ENCODE results near the gene PCGF1. TPM values are rescaled to one million over a fixed set of nuclear protein-coding genes. Genes with fewer than 3 reads are reported as not detected.

Gene PCGF1
- total and polyA plus RNA-seq, 2 of the 13 experiments (the other 11 are each of a cell fraction or from before 2014, with no cell fraction given): 20.4 to 22.6 TPM

DNA sequence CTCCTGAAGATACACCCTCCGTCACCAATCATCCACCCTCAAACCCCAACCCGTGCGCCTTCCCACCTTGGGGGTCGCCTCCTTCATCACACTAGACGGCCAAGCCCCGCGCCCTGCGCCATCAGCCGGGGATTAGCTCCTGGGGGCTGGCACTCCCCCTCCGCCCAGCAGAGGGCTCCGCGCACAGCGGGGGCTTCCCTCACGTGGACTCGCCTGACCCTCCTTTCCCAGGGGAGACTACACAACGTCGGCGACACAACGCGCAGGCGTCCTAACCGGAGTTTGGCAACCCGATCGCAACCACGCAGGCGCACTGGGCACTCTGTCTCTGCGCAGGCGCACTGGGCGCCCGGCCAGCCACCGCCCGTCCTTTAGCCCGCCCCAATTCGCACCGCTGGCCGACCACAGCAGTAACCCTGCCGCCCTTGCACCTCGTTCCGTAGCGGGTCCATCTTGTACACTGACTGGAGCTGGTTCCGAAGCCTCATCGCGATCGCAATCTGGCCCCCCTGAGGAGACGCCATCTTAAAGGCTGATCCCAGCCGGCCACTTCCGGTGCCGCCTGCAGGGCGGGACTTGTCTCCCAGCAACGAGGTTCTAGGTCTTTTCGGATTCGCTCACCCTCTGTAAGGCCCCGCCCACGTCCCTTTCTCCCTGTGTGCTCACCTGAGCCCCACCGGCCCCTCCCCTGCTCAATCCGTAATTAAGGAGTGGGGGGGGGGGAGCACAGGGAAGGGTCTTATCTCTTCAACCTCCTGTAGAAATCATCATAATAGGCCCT lies at the start of gene PCGF1 (continued):
- peak; percentile 25; the same call in 1 of the 2 replicates for TF ChIP-seq GPN1 (CRISPR knock-in tag; IDR thresholded peaks at IDR 0.05; ENCODE audit: borderline replicate concordance)
- TF ChIP-seq NKX3-1 (CRISPR knock-in tag; IDR thresholded peaks at IDR 0.05): no peak
- no peak for TF ChIP-seq MAFG (CRISPR knock-in tag; IDR thresholded peaks at IDR 0.05)
- peak; percentile 90 for TF ChIP-seq ZBTB7A (CRISPR knock-in tag; IDR thresholded peaks at IDR 0.05)
- TF ChIP-seq ZNF205 (CRISPR knock-in tag; IDR thresholded peaks at IDR 0.05): peak; percentile 71; the same call in 1 of the 2 replicates
- peak; percentile 1; the same call in 1 of the 2 replicates for TF ChIP-seq ZNF775 (CRISPR knock-in tag; IDR thresholded peaks at IDR 0.05; ENCODE audit: borderline replicate concordance)
- TF ChIP-seq ZNF615 (CRISPR knock-in tag; IDR thresholded peaks at IDR 0.05; ENCODE audit: borderline replicate concordance): peak; percentile 55; the same call in 1 of the 2 replicates
- 0 out of 2 replicates have a peak, but pooled peaks have one; percentile 26 for TF ChIP-seq ZNF101 (CRISPR knock-in tag; IDR thresholded peaks at IDR 0.05; ENCODE audit: borderline replicate concordance, low read depth)
- TF ChIP-seq DPF2 (CRISPR knock-in tag; IDR thresholded peaks at IDR 0.05; ENCODE audit: borderline replicate concordance, low read depth): 0 out of 2 replicates have a peak, but pooled peaks have one; percentile 48
- TF ChIP-seq, protein P1, sequence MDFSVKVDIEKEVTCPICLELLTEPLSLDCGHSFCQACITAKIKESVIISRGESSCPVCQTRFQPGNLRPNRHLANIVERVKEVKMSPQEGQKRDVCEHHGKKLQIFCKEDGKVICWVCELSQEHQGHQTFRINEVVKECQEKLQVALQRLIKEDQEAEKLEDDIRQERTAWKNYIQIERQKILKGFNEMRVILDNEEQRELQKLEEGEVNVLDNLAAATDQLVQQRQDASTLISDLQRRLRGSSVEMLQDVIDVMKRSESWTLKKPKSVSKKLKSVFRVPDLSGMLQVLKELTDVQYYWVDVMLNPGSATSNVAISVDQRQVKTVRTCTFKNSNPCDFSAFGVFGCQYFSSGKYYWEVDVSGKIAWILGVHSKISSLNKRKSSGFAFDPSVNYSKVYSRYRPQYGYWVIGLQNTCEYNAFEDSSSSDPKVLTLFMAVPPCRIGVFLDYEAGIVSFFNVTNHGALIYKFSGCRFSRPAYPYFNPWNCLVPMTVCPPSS (IDR thresholded peaks at IDR 0.05): no peak
- TF ChIP-seq, protein P2, sequence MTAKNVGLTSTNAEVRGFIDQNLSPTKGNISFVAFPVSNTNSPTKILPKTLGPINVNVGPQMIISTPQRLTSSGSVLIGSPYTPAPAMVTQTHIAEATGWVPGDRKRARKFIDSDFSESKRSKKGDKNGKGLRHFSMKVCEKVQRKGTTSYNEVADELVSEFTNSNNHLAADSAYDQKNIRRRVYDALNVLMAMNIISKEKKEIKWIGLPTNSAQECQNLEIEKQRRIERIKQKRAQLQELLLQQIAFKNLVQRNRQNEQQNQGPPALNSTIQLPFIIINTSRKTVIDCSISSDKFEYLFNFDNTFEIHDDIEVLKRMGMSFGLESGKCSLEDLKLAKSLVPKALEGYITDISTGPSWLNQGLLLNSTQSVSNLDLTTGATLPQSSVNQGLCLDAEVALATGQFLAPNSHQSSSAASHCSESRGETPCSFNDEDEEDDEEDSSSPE (CRISPR knock-in tag; IDR thresholded peaks at IDR 0.05): peak; percentile 85; the same call in 1 of the 2 replicates
- TF ChIP-seq, protein P3, sequence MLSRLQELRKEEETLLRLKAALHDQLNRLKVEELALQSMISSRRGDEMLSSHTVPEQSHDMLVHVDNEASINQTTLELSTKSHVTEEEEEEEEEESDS (CRISPR knock-in tag; IDR thresholded peaks at IDR 0.05; ENCODE audit: borderline replicate concordance): no peak
- 0 out of 2 replicates have a peak, but pooled peaks have one; percentile 17 for TF ChIP-seq ZNF577 (CRISPR knock-in tag; IDR thresholded peaks at IDR 0.05; ENCODE audit: borderline replicate concordance, low read depth)
- peak; percentile 93; the same call in 1 of the 2 replicates for TF ChIP-seq ZNF230 (CRISPR knock-in tag; IDR thresholded peaks at IDR 0.05)
- no peak for TF ChIP-seq ZNF430 (CRISPR knock-in tag; IDR thresholded peaks at IDR 0.05)
- TF ChIP-seq ZFP62 (CRISPR knock-in tag; IDR thresholded peaks at IDR 0.05): no peak
- TF ChIP-seq, protein P4, sequence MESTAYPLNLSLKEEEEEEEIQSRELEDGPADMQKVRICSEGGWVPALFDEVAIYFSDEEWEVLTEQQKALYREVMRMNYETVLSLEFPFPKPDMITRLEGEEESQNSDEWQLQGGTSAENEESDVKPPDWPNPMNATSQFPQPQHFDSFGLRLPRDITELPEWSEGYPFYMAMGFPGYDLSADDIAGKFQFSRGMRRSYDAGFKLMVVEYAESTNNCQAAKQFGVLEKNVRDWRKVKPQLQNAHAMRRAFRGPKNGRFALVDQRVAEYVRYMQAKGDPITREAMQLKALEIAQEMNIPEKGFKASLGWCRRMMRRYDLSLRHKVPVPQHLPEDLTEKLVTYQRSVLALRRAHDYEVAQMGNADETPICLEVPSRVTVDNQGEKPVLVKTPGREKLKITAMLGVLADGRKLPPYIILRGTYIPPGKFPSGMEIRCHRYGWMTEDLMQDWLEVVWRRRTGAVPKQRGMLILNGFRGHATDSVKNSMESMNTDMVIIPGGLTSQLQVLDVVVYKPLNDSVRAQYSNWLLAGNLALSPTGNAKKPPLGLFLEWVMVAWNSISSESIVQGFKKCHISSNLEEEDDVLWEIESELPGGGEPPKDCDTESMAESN (CRISPR knock-in tag; conservative IDR thresholded peaks at IDR 0.05): peak; percentile 94
- peak; percentile 57; the same call in 1 of the 2 replicates for TF ChIP-seq ZNF292 (CRISPR knock-in tag; IDR thresholded peaks at IDR 0.05; ENCODE audit: borderline replicate concordance, low read depth)
- no peak for TF ChIP-seq ZNF382 (CRISPR knock-in tag; IDR thresholded peaks at IDR 0.05; ENCODE audit: borderline replicate concordance)
- no peak for TF ChIP-seq ADNP (CRISPR knock-in tag; IDR thresholded peaks at IDR 0.05)
- TF ChIP-seq, protein P5, sequence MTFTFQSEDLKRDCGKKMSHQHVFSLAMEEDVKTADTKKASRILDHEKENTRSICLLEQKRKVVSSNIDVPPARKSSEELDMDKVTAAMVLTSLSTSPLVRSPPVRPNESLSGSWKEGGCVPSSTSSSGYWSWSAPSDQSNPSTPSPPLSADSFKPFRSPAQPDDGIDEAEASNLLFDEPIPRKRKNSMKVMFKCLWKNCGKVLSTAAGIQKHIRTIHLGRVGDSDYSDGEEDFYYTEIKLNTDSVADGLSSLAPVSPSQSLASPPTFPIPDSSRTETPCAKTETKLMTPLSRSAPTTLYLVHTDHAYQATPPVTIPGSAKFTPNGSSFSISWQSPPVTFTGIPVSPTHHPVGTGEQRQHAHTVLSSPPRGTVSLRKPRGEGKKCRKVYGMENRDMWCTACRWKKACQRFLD (CRISPR knock-in tag; IDR thresholded peaks at IDR 0.05; ENCODE audit: borderline replicate concordance): peak; percentile 89
